HEK293 (cell line): ENCODE measurements around the gene BAD.

Experiments used
- BCL11A ChIP-seq: fragments of 450-650 bp; formaldehyde crosslinking; IDR thresholded peaks from 2 replicates; pipeline ENCODE4 v1.5.1; 2016; ENCODE audit warnings: low read depth, missing biosample characterization, missing genetic modification characterization
- GFI1B ChIP-seq: fragments of 450-650 bp; formaldehyde crosslinking; IDR thresholded peaks from 2 replicates; pipeline ENCODE4 v1.5.1; 2016; ENCODE audit warnings: missing biosample characterization, missing genetic modification characterization
- GLI4 ChIP-seq: fragments of 450-650 bp; formaldehyde crosslinking; IDR thresholded peaks from 2 replicates; pipeline ENCODE4 v1.5.1; 2016; ENCODE audit warnings: missing biosample characterization, missing genetic modification characterization
- GLIS2 ChIP-seq: fragments of 450-650 bp; formaldehyde crosslinking; IDR thresholded peaks from 2 replicates; pipeline ENCODE4 v1.5.1; 2016; ENCODE audit warnings: missing biosample characterization, missing genetic modification characterization
- KLF16 ChIP-seq: fragments of 450-650 bp; formaldehyde crosslinking; IDR thresholded peaks from 2 replicates; pipeline ENCODE4 v1.5.1; 2017; ENCODE audit warnings: missing biosample characterization, missing genetic modification characterization
- KLF9 ChIP-seq: fragments of 450-650 bp; formaldehyde crosslinking; IDR thresholded peaks from 2 replicates; pipeline ENCODE4 v1.5.1; 2016; ENCODE audit warnings: missing biosample characterization, missing genetic modification characterization, low read depth
- REPIN1 ChIP-seq: fragments of 450-650 bp; formaldehyde crosslinking; IDR thresholded peaks from 2 replicates; pipeline ENCODE4 v1.5.1; 2017; ENCODE audit warnings: missing biosample characterization, missing genetic modification characterization, low read depth
- SCRT2 ChIP-seq: fragments of 450-650 bp; formaldehyde crosslinking; IDR thresholded peaks from 2 replicates; pipeline ENCODE4 v1.5.1; 2016; ENCODE audit warnings: missing biosample characterization, missing genetic modification characterization
- SP3 ChIP-seq: fragments of 450-650 bp; formaldehyde crosslinking; IDR thresholded peaks from 2 replicates; pipeline ENCODE4 v1.5.1; 2016; ENCODE audit warnings: missing biosample characterization, missing genetic modification characterization
- ZNF114 ChIP-seq: fragments of 450-650 bp; formaldehyde crosslinking; IDR thresholded peaks from 2 replicates; pipeline ENCODE4 v1.5.0; 2017; ENCODE audit warnings: missing biosample characterization, missing genetic modification characterization
- ZNF132 ChIP-seq: fragments of 450-650 bp; formaldehyde crosslinking; IDR thresholded peaks from 2 replicates; pipeline ENCODE4 v1.5.1; 2017; ENCODE audit warnings: missing biosample characterization, missing genetic modification characterization, borderline replicate concordance
- ZNF16 ChIP-seq: fragments of 450-650 bp; formaldehyde crosslinking; IDR thresholded peaks from 2 replicates; pipeline ENCODE4 v1.5.1; 2016; ENCODE audit warnings: low read depth, missing biosample characterization, missing genetic modification characterization
- ZNF292 ChIP-seq: fragments of 450-650 bp; formaldehyde crosslinking; IDR thresholded peaks from 2 replicates; pipeline ENCODE4 v1.5.1; 2016; ENCODE audit warnings: low read depth, missing biosample characterization, missing genetic modification characterization, borderline replicate concordance
- ZNF350 ChIP-seq: fragments of 450-650 bp; formaldehyde crosslinking; IDR thresholded peaks from 2 replicates; pipeline ENCODE4 v1.5.0; 2017; ENCODE audit warnings: missing biosample characterization, mild to moderate bottlenecking, missing genetic modification characterization
- ZNF391 ChIP-seq: fragments of 450-650 bp; formaldehyde crosslinking; IDR thresholded peaks from 2 replicates; pipeline ENCODE4 v1.5.1; 2016; ENCODE audit warnings: low read depth, missing biosample characterization, missing genetic modification characterization, borderline replicate concordance
- ZNF473 ChIP-seq: fragments of 450-650 bp; formaldehyde crosslinking; IDR thresholded peaks from 2 replicates; pipeline ENCODE4 v1.5.1; 2017; ENCODE audit warnings: missing biosample characterization, missing genetic modification characterization
- ZNF544 ChIP-seq: fragments of 450-650 bp; formaldehyde crosslinking; IDR thresholded peaks from 2 replicates; pipeline ENCODE4 v1.5.0; 2017; ENCODE audit warnings: missing biosample characterization, missing genetic modification characterization
- ZNF654 ChIP-seq: fragments of 450-650 bp; formaldehyde crosslinking; IDR thresholded peaks from 2 replicates; pipeline ENCODE4 v1.5.1; 2016; ENCODE audit warnings: low read depth, missing biosample characterization, missing genetic modification characterization
- ZNF658 ChIP-seq: fragments of 450-650 bp; formaldehyde crosslinking; IDR thresholded peaks from 2 replicates; pipeline ENCODE4; 2016; ENCODE audit warnings: missing biosample characterization, missing genetic modification characterization
- ZNF677 ChIP-seq: fragments of 450-650 bp; IDR thresholded peaks from 2 replicates; pipeline ENCODE4 v1.5.0; 2018; ENCODE audit warnings: missing biosample characterization, mild to moderate bottlenecking, missing genetic modification characterization, moderate library complexity
- ZNF768 ChIP-seq: fragments of 450-650 bp; formaldehyde crosslinking; IDR thresholded peaks from 2 replicates; pipeline ENCODE4 v1.5.1; 2018; ENCODE audit warnings: missing biosample characterization, mild to moderate bottlenecking, missing genetic modification characterization
- ZNF792 ChIP-seq: fragments of 450-650 bp; formaldehyde crosslinking; IDR thresholded peaks from 2 replicates; pipeline ENCODE4 v1.5.1; 2016; ENCODE audit warnings: missing biosample characterization, missing genetic modification characterization
- TF ChIP-seq, protein P1 (sequence below): fragments of 450-650 bp; formaldehyde crosslinking; IDR thresholded peaks from 2 replicates; pipeline ENCODE4 v1.5.1; 2016; ENCODE audit warnings: missing biosample characterization, missing genetic modification characterization
- TF ChIP-seq, protein P2 (sequence below): fragments of 450-650 bp; formaldehyde crosslinking; IDR thresholded peaks from 2 replicates; pipeline ENCODE4 v1.5.1; 2016; ENCODE audit warnings: missing biosample characterization, missing genetic modification characterization
- TF ChIP-seq, protein P3 (sequence below): fragments of 450-650 bp; formaldehyde crosslinking; IDR thresholded peaks from 2 replicates; pipeline ENCODE4 v1.5.1; 2016; ENCODE audit warnings: missing biosample characterization, missing genetic modification characterization, low read depth
- TF ChIP-seq, protein P4 (sequence below): fragments of 450-650 bp; formaldehyde crosslinking; IDR thresholded peaks from 2 replicates; pipeline ENCODE4 v1.5.1; 2016; ENCODE audit warnings: missing biosample characterization, missing genetic modification characterization
- TF ChIP-seq, protein P5 (sequence below): fragments of 450-650 bp; formaldehyde crosslinking; IDR thresholded peaks from 2 replicates; pipeline ENCODE4 v1.5.1; 2017; ENCODE audit warnings: missing biosample characterization, missing genetic modification characterization
- TF ChIP-seq, protein P6 (sequence below): fragments of 450-650 bp; formaldehyde crosslinking; IDR thresholded peaks from 2 replicates; pipeline ENCODE4 v1.5.1; 2016; ENCODE audit warnings: missing biosample characterization, missing genetic modification characterization, borderline replicate concordance
- TF ChIP-seq, protein P7 (sequence below): fragments of 450-650 bp; formaldehyde crosslinking; IDR thresholded peaks from 2 replicates; pipeline ENCODE4 v1.5.1; 2016; ENCODE audit warnings: missing biosample characterization, missing genetic modification characterization

The BAD gene

DNA sequence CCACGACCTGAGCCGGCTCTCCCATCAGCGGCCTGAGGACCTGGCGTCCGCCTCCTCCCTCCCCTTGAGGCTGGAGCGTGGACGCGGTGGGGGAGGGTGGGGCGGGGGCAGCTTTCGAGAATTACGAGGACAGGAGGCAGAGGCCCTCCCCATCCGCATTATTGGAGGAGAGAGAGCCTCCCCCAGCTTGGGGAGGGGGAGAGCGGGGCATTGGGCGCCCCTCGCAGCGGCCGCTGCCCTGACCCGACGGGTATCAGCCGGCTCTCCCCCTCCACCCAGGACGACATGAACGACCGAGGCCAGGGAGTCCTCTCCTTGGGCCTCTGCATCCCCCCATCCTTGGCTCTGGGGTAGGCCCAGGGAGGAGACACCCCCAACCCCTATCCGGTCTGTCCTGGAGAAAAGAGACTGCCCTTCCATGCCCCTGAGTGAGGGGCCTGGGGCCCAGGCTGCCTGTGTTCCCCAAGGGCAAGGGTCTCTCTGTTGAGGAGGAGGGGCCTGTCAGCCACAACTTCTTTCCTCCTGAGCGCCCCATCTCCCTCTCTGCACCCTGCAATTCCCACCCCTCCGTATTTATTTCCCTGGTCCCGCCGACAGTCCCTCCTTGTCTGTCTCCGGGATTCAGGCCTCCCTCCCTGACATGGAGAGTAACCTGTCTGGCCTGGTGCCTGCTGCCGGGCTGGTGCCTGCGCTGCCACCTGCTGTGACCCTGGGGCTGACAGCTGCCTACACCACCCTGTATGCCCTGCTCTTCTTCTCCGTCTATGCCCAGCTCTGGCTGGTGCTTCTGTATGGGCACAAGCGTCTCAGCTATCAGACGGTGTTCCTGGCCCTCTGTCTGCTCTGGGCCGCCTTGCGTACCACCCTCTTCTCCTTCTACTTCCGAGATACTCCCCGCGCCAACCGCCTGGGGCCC lies 1.7 kb upstream of the BAD start (continued):
- TF ChIP-seq ZNF768: no peak
- no peak for TF ChIP-seq REPIN1
- no peak for TF ChIP-seq KLF16 (tag by site-specific recombination)
- TF ChIP-seq ZNF677 (tag by site-specific recombination): no peak
- peak; percentile 49 for TF ChIP-seq SP3 (tag by site-specific recombination)
- no peak for TF ChIP-seq SCRT2 (tag by site-specific recombination)
- TF ChIP-seq, protein P1, sequence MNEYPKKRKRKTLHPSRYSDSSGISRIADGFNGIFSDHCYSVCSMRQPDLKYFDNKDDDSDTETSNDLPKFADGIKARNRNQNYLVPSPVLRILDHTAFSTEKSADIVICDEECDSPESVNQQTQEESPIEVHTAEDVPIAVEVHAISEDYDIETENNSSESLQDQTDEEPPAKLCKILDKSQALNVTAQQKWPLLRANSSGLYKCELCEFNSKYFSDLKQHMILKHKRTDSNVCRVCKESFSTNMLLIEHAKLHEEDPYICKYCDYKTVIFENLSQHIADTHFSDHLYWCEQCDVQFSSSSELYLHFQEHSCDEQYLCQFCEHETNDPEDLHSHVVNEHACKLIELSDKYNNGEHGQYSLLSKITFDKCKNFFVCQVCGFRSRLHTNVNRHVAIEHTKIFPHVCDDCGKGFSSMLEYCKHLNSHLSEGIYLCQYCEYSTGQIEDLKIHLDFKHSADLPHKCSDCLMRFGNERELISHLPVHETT: no peak
- TF ChIP-seq GLIS2 (tag by site-specific recombination): no peak
- no peak for TF ChIP-seq KLF9 (tag by site-specific recombination)
- TF ChIP-seq, protein P2, sequence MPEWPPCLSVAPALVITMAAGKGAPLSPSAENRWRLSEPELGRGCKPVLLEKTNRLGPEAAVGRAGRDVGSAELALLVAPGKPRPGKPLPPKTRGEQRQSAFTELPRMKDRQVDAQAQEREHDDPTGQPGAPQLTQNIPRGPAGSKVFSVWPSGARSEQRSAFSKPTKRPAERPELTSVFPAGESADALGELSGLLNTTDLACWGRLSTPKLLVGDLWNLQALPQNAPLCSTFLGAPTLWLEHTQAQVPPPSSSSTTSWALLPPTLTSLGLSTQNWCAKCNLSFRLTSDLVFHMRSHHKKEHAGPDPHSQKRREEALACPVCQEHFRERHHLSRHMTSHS (tag by site-specific recombination): no peak
- no peak for TF ChIP-seq ZNF654 (tag by site-specific recombination)
- TF ChIP-seq, protein P3, sequence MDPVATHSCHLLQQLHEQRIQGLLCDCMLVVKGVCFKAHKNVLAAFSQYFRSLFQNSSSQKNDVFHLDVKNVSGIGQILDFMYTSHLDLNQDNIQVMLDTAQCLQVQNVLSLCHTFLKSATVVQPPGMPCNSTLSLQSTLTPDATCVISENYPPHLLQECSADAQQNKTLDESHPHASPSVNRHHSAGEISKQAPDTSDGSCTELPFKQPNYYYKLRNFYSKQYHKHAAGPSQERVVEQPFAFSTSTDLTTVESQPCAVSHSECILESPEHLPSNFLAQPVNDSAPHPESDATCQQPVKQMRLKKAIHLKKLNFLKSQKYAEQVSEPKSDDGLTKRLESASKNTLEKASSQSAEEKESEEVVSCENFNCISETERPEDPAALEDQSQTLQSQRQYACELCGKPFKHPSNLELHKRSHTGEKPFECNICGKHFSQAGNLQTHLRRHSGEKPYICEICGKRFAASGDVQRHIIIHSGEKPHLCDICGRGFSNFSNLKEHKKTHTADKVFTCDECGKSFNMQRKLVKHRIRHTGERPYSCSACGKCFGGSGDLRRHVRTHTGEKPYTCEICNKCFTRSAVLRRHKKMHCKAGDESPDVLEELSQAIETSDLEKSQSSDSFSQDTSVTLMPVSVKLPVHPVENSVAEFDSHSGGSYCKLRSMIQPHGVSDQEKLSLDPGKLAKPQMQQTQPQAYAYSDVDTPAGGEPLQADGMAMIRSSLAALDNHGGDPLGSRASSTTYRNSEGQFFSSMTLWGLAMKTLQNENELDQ (tag by site-specific recombination): no peak
- TF ChIP-seq ZNF391: no peak
- no peak for TF ChIP-seq GLI4
- TF ChIP-seq ZNF132 (tag by site-specific recombination): no peak
- TF ChIP-seq, protein P4, sequence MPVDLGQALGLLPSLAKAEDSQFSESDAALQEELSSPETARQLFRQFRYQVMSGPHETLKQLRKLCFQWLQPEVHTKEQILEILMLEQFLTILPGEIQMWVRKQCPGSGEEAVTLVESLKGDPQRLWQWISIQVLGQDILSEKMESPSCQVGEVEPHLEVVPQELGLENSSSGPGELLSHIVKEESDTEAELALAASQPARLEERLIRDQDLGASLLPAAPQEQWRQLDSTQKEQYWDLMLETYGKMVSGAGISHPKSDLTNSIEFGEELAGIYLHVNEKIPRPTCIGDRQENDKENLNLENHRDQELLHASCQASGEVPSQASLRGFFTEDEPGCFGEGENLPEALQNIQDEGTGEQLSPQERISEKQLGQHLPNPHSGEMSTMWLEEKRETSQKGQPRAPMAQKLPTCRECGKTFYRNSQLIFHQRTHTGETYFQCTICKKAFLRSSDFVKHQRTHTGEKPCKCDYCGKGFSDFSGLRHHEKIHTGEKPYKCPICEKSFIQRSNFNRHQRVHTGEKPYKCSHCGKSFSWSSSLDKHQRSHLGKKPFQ (tag by site-specific recombination): no peak
- no peak for TF ChIP-seq BCL11A
- TF ChIP-seq, protein P5, sequence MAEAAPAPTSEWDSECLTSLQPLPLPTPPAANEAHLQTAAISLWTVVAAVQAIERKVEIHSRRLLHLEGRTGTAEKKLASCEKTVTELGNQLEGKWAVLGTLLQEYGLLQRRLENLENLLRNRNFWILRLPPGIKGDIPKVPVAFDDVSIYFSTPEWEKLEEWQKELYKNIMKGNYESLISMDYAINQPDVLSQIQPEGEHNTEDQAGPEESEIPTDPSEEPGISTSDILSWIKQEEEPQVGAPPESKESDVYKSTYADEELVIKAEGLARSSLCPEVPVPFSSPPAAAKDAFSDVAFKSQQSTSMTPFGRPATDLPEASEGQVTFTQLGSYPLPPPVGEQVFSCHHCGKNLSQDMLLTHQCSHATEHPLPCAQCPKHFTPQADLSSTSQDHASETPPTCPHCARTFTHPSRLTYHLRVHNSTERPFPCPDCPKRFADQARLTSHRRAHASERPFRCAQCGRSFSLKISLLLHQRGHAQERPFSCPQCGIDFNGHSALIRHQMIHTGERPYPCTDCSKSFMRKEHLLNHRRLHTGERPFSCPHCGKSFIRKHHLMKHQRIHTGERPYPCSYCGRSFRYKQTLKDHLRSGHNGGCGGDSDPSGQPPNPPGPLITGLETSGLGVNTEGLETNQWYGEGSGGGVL (tag by site-specific recombination): peak; percentile 83
- no peak for TF ChIP-seq ZNF473
- TF ChIP-seq ZNF114 (tag by site-specific recombination): no peak
- TF ChIP-seq ZNF792 (tag by site-specific recombination): no peak
- no peak for TF ChIP-seq ZNF292 (tag by site-specific recombination)
- no peak for TF ChIP-seq ZNF350
- TF ChIP-seq, protein P6, sequence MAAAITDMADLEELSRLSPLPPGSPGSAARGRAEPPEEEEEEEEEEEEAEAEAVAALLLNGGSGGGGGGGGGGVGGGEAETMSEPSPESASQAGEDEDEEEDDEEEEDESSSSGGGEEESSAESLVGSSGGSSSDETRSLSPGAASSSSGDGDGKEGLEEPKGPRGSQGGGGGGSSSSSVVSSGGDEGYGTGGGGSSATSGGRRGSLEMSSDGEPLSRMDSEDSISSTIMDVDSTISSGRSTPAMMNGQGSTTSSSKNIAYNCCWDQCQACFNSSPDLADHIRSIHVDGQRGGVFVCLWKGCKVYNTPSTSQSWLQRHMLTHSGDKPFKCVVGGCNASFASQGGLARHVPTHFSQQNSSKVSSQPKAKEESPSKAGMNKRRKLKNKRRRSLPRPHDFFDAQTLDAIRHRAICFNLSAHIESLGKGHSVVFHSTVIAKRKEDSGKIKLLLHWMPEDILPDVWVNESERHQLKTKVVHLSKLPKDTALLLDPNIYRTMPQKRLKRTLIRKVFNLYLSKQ (tag by site-specific recombination): no peak
- no peak for TF ChIP-seq ZNF658 (tag by site-specific recombination)
- TF ChIP-seq, protein P7, sequence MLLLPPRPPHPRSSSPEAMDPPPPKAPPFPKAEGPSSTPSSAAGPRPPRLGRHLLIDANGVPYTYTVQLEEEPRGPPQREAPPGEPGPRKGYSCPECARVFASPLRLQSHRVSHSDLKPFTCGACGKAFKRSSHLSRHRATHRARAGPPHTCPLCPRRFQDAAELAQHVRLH (tag by site-specific recombination): no peak
- no peak for TF ChIP-seq ZNF544 (tag by site-specific recombination)
- TF ChIP-seq GFI1B (tag by site-specific recombination): no peak
- TF ChIP-seq ZNF16 (tag by site-specific recombination): no peak
